ENCODE measurements around the gene SMIM5. TPM values are rescaled to one million over a fixed set of nuclear protein-coding genes. Genes with fewer than 3 reads are reported as not detected.

SMIM5 gene
- total RNA-seq, 1 experiment from 2014 or later: not detected

DNA sequence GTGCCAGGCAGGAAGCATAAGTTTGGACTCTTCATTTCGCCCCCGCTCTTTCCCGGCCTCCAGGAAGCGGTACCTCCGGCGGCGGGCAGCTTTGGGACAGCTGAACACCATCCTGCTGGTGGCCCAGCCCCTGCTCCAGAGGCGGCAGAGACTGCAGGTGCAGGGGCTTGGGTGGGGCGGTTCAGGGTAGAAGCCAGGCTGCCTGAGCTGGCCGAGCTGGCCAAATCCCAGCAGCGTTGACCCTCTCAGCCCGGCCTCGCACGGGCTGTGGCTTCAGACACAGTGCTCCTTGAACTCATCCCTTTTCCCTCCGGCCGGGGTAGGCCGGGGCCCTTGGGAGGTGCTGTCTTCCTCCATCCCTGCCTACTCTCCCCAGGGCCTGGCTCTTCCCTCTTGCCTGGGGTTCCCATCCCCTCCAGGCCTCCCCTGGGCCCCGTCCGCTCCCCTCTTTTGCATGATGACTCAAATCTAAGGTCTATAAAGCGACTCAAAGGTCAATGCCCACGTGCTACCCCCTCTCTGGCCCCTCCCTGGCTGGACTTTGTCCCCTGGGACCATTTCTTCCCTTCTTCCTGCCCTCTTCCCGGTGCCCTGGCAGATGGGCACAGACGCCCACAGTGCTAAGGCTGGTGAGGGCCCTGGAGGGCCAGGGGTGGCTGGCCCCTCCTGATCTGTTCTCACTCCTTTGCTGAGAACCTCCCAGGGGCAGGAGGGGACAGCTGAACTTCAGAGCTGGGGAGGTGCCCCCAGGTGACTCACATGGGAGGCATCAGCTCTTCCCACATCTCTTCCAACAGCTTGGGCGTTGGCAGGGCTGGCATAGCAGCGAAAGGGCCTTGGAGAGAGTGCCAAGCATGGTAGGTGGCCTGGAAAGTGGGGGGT is 22.9 kb upstream of the SMIM5 start:
- Histone ChIP-seq H2AFZ (ENCODE audit: low read length) (no peak overlapping the region), H3K9me3 (ENCODE audit: low read length) (no peaks in the 10 kb centered on the region), H3K4me2 (ENCODE audit: low read depth, low read length, poor library complexity, severe bottlenecking) (no peak overlapping the region)

DNA sequence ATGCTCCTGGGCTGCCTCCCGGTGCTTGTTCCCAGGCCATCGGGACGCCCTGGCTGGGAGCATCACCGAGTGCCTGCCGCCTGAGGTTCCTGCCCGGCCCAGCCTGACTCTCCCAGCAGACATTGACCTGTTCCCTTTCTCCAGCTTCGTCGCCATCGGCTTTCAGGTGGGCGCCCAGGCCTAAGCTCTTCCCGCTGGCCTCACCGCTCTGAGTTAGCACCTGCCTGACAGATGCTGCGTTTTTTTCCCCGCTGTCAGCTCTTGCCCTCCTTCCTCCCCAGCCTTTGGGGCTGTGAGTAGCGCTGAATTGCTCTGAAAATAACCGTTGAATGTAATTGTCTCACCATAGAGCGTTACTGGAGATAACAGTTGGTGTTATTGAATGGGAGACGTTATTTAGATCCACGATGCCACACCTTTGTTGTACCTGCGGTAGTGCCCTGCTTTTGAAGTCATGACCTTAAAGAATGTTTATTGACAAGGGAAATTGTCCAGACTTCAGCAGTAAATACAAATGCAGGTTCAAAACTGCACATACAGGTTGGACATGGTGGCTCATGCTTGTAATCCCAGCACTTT is 21.3 kb upstream of the SMIM5 start:
- Histone ChIP-seq H3K4me1 (ENCODE audit: low read length) (no peaks in the 10 kb centered on the region; the same call in 1 of the 2 replicates), H4K20me1 (ENCODE audit: insufficient read depth, low read depth, low read length) (no peaks in the 10 kb centered on the region), H3K27ac (ENCODE audit: low read length) (no peak overlapping the region), H3K79me2 (ENCODE audit: low read length) (no peaks in the 10 kb centered on the region), H3K9ac (ENCODE audit: low read length) (no peak overlapping the region), H3K36me3 (ENCODE audit: insufficient read depth, low read length) (no peaks in the 10 kb centered on the region), H3K4me3 (ENCODE audit: low read length) (no peak overlapping the region), H3K9me3 (ENCODE audit: low read length) (no peaks in the 10 kb centered on the region), H2AFZ (ENCODE audit: low read length) (no peak overlapping the region), H3K9me2 (replicated peaks; ENCODE audit: insufficient read depth, low read length) (no peaks in the 10 kb centered on the region), H3K4me2 (ENCODE audit: low read depth, low read length, poor library complexity, severe bottlenecking) (no peak overlapping the region), H3K27me3 (ENCODE audit: low read length) (no peaks in the 10 kb centered on the region)
- DNase-seq: no peak

More for the DNA sequence above, 22.9 kb upstream of the SMIM5 start:
- no peak overlapping the region for H3K9ac ChIP-seq (ENCODE audit: low read length)
- H3K27me3 ChIP-seq (ENCODE audit: low read length): no peaks in the 10 kb centered on the region
- no peak overlapping the region for H3K27ac ChIP-seq (ENCODE audit: low read length)
- DNase-seq: no peak
- H3K79me2 ChIP-seq (ENCODE audit: low read length): no peaks in the 10 kb centered on the region
- no peaks in the 10 kb centered on the region; the same call in 1 of the 2 replicates for H3K4me1 ChIP-seq (ENCODE audit: low read length)
- no peaks in the 10 kb centered on the region for H3K36me3 ChIP-seq (ENCODE audit: insufficient read depth, low read length)
- H3K9me2 ChIP-seq (replicated peaks; ENCODE audit: insufficient read depth, low read length): no peaks in the 10 kb centered on the region
- no peak overlapping the region for H3K4me3 ChIP-seq (ENCODE audit: low read length)
- no peaks in the 10 kb centered on the region for H4K20me1 ChIP-seq (ENCODE audit: insufficient read depth, low read depth, low read length)

DNA sequence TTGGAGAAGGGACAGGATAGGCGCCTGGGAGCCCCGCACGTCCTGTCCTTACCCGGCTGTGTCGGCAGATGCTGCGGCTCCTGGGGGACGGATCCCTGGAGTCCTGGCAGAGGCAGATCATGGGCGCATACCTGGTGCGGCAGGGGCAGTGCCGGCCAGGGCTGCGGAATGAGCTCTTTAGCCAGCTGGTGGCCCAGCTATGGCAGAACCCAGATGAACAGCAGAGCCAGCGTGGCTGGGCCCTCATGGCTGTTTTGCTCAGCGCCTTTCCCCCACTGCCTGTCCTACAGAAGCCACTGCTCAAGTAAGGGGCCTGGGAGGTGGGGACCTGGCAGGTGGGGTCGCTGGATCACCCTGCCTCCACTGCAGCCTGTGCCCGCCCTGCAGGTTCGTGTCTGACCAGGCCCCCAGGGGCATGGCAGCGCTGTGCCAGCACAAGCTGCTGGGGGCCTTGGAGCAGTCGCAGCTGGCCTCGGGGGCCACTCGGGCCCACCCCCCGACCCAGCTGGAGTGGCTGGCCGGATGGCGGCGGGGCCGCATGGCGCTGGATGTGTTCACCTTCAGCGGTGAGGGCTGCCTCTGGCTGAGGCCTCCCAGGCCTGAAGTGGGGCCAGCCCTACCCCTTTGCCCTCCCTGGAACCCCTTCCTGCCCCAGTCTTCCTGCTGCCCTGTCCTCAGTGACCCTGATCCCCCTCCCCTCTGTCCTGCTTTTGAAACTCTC is 20.2 kb upstream of the SMIM5 start:
- Histone ChIP-seq H3K9me3 (ENCODE audit: low read length) (no peaks in the 10 kb centered on the region), H3K4me3 (ENCODE audit: low read length) (no peak overlapping the region), H3K9me2 (replicated peaks; ENCODE audit: insufficient read depth, low read length) (no peaks in the 10 kb centered on the region), H3K9ac (ENCODE audit: low read length) (no peak overlapping the region), H3K27ac (ENCODE audit: low read length) (no peak overlapping the region), H3K36me3 (ENCODE audit: insufficient read depth, low read length) (no peaks in the 10 kb centered on the region), H2AFZ (ENCODE audit: low read length) (no peak overlapping the region), H3K4me2 (ENCODE audit: low read depth, low read length, poor library complexity, severe bottlenecking) (no peak overlapping the region), H3K79me2 (ENCODE audit: low read length) (no peaks in the 10 kb centered on the region), H3K27me3 (ENCODE audit: low read length) (no peaks in the 10 kb centered on the region), H4K20me1 (ENCODE audit: insufficient read depth, low read depth, low read length) (no peaks in the 10 kb centered on the region), H3K4me1 (ENCODE audit: low read length) (no peaks in the 10 kb centered on the region; the same call in 1 of the 2 replicates)
- no peak for DNase-seq

- H3K36me3 ChIP-seq (ENCODE audit: insufficient read depth, low read length): no peaks in the 10 kb centered on the region
Measured at GRCh38 chr17:75614006-75614405, 19.2 kb upstream of the SMIM5 start.

GRCh38 chr17:75614556-75615270 is 18.5 kb upstream of the SMIM5 start:
- no peaks in the 10 kb centered on the region for H3K36me3 ChIP-seq (ENCODE audit: insufficient read depth, low read length)
- DNase-seq: no peak

More at GRCh38 chr17:75614006-75614405, 19.2 kb upstream of the SMIM5 start:
- no peak overlapping the region for H3K4me2 ChIP-seq (ENCODE audit: low read depth, low read length, poor library complexity, severe bottlenecking)
- DNase-seq: peak; percentile 68
- no peak overlapping the region for H3K27ac ChIP-seq (ENCODE audit: low read length)
- no peak overlapping the region for H3K9ac ChIP-seq (ENCODE audit: low read length)
- no peak overlapping the region for H2AFZ ChIP-seq (ENCODE audit: low read length)
- no peaks in the 10 kb centered on the region for H3K9me2 ChIP-seq (replicated peaks; ENCODE audit: insufficient read depth, low read length)
- no peaks in the 10 kb centered on the region; the same call in 1 of the 2 replicates for H3K4me1 ChIP-seq (ENCODE audit: low read length)
- H3K4me3 ChIP-seq (ENCODE audit: low read length): no peak overlapping the region
- no peaks in the 10 kb centered on the region for H4K20me1 ChIP-seq (ENCODE audit: insufficient read depth, low read depth, low read length)
- H3K27me3 ChIP-seq (ENCODE audit: low read length): no peaks in the 10 kb centered on the region
- no peaks in the 10 kb centered on the region for H3K79me2 ChIP-seq (ENCODE audit: low read length)
- H3K9me3 ChIP-seq (ENCODE audit: low read length): no peaks in the 10 kb centered on the region

GRCh38 chr17:75615301-75615700 is 17.9 kb upstream of the SMIM5 start:
- Histone ChIP-seq H3K27ac (ENCODE audit: low read length) (no peak overlapping the region), H3K4me3 (ENCODE audit: low read length) (no peak overlapping the region), H3K9me2 (replicated peaks; ENCODE audit: insufficient read depth, low read length) (no peaks in the 10 kb centered on the region), H3K79me2 (ENCODE audit: low read length) (no peaks in the 10 kb centered on the region), H4K20me1 (ENCODE audit: insufficient read depth, low read depth, low read length) (0 out of 2 replicates have a peak, but pooled peaks cover 2% of the 10 kb centered on the region), H3K4me2 (ENCODE audit: low read depth, low read length, poor library complexity, severe bottlenecking) (no peak overlapping the region), H3K36me3 (ENCODE audit: insufficient read depth, low read length) (no peaks in the 10 kb centered on the region), H3K9me3 (ENCODE audit: low read length) (no peaks in the 10 kb centered on the region), H3K4me1 (ENCODE audit: low read length) (no peaks in the 10 kb centered on the region; the same call in 1 of the 2 replicates), H2AFZ (ENCODE audit: low read length) (no peak overlapping the region), H3K9ac (ENCODE audit: low read length) (no peak overlapping the region), H3K27me3 (ENCODE audit: low read length) (no peaks in the 10 kb centered on the region)
- no peak for DNase-seq

More at GRCh38 chr17:75614556-75615270, 18.5 kb upstream of the SMIM5 start:
- Histone ChIP-seq H4K20me1 (ENCODE audit: insufficient read depth, low read depth, low read length) (no peaks in the 10 kb centered on the region), H3K9me2 (replicated peaks; ENCODE audit: insufficient read depth, low read length) (no peaks in the 10 kb centered on the region), H3K27me3 (ENCODE audit: low read length) (no peaks in the 10 kb centered on the region), H2AFZ (ENCODE audit: low read length) (no peak overlapping the region), H3K27ac (ENCODE audit: low read length) (no peak overlapping the region), H3K9me3 (ENCODE audit: low read length) (no peaks in the 10 kb centered on the region), H3K4me1 (ENCODE audit: low read length) (no peaks in the 10 kb centered on the region; the same call in 1 of the 2 replicates), H3K4me2 (ENCODE audit: low read depth, low read length, poor library complexity, severe bottlenecking) (no peak overlapping the region), H3K79me2 (ENCODE audit: low read length) (no peaks in the 10 kb centered on the region), H3K9ac (ENCODE audit: low read length) (no peak overlapping the region), H3K4me3 (ENCODE audit: low read length) (no peak overlapping the region)

DNA sequence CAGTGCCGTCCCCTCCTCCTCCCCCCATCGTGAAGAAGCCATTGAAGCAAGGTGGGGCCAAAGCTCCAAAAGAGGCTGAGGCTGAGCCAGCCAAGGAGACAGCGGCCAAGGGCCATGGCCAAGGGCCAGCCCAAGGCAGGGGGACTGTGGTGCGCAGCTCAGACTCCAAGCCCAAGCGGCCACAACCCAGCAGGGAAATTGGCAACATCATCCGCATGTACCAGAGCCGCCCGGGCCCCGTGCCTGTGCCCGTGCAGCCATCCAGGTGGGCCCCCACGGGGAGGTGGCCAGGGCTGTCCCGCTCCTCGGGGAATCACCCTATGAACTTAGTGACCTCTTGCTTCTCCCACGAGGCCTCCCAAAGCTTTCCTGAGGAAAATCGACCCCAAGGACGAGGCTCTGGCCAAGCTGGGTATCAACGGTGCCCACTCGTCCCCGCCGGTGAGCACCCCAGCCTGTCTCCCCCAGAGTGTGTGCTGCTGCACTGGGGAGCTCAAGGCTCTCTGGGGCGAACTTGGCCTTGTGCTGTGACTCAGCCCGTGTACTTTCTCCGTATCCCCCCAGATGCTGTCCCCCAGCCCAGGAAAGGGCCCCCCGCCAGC is 16.6 kb upstream of the SMIM5 start:
- Histone ChIP-seq H3K36me3 (ENCODE audit: insufficient read depth, low read length) (no peaks in the 10 kb centered on the region), H3K4me2 (ENCODE audit: low read depth, low read length, poor library complexity, severe bottlenecking) (no peak overlapping the region)

More for the DNA sequence above, 16.6 kb upstream of the SMIM5 start:
- H3K9me3 ChIP-seq (ENCODE audit: low read length): no peaks in the 10 kb centered on the region
- 0 out of 2 replicates have a peak, but pooled peaks cover 8% of the 10 kb centered on the region for H4K20me1 ChIP-seq (ENCODE audit: insufficient read depth, low read depth, low read length)
- H3K27ac ChIP-seq (ENCODE audit: low read length): no peak overlapping the region
- H3K9ac ChIP-seq (ENCODE audit: low read length): no peak overlapping the region
- H3K4me3 ChIP-seq (ENCODE audit: low read length): no peak overlapping the region
- no peaks in the 10 kb centered on the region for H3K4me1 ChIP-seq (ENCODE audit: low read length)
- H3K27me3 ChIP-seq (ENCODE audit: low read length): no peaks in the 10 kb centered on the region
- H2AFZ ChIP-seq (ENCODE audit: low read length): no peak overlapping the region
- H3K9me2 ChIP-seq (replicated peaks; ENCODE audit: insufficient read depth, low read length): no peaks in the 10 kb centered on the region
- H3K79me2 ChIP-seq (ENCODE audit: low read length): no peaks in the 10 kb centered on the region
- no peak for DNase-seq
